ENCODE results near the gene TAS2R39.
"Not testable (repeated sequence)": the region's sequence is repeated elsewhere in the genome, so short reads cannot be mapped to it uniquely, and the experiment has no call there.

TAS2R39 gene

DNA sequence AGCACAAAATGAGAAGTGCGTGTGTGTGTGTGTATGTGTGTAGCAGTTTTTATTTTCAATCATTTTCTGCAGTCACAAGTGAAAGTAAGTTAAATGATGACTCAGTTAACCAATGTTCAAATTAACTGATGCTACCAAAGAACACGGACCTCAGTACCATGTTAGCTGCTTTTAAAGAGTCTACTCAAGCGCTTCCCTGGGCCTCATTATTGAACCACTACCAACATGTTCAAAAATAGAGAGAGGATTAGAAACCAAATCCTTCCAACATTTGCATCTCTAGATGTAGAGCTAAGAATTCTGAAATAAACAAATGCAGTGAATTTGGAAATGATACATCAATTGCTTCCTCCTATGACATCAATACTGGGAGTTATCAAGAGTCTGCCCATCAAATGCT lies at the start of gene TAS2R39:
TAS2R39 (plus strand) TSS at position 396 of the 400 bp plus-strand sequence; CDS start at position 396, 0 bp downstream.
- no peak for DNase-seq

DNA sequence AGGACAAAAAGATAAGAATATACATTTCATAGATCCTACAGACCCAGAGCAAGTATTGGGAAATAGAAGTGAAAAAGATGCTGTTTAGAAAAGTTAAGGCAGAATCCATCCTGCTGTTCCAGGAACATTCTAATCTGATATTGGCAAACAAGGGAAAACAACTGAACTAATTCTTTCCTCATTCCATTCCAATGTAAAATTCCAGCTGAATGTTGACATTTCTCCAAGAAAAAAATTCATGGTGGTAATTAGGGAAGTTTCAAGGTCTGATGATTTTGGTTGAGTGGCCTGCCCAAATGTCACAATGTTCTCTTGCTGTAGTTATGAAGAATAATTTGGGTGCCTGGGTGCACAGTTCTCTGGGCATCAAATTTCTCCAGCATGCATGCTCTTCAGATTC lies 36.1 kb upstream of the TAS2R39 start:
- no peak for DNase-seq

DNA sequence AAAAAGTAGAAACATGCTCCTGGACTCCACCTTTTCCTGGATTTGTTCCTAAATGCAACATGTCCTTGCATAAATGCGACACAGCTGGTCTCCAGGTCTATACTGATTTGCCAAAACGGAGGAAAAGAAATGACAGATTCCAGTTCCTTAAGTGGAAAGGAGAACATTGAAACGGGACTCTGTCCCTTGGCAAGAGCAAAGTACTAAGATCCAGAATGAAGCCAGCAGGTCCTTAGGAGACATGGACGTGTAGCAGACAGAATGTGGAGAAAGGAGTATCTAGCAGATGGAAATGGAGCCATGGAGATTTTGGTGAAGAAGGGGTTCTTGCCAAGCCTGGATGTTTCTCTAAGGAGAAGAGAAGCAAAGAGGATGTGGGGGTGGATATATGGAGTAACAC lies 35.2 kb upstream of the TAS2R39 start:
- no peak for DNase-seq

DNA sequence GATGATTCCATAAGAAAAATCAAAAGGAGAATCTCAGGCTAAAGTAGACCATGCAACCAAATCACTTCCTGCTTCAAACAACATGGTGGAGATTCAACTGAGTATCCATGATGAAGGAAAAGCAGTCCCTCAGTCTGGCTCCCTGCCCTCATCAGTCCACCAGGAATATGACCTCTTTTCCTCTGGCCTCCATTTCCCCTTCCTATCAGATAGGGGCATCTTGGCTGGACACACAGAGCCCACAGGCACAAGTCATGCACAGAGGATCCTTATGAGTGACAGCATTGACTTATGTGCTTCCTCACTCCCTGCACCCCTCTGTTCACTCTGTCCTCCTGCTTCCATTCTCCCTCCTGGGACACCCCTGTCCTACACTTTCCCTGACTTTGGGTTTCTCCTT lies 34.6 kb upstream of the TAS2R39 start:
- DNase-seq, result no peak

DNA sequence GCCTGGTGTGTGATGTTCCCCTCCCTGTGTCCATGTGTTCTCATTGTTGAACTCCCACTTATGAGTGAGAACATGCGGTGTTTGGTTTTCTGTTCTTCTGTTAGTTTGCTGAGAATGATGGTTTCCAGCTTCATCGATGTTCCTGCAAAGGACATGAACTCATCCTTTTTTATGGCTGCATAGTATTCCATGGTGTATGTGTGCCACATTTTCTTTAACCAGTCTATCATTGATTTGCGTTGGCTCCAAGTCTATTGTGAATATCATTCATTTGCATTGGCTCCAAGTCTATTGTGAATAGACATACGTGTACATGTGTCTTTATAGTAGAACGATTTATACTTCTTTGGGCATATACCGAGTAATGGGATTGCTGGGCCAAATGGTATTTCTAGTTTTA lies 32.5 kb upstream of the TAS2R39 start:
- not testable (repeated sequence) for DNase-seq

DNA sequence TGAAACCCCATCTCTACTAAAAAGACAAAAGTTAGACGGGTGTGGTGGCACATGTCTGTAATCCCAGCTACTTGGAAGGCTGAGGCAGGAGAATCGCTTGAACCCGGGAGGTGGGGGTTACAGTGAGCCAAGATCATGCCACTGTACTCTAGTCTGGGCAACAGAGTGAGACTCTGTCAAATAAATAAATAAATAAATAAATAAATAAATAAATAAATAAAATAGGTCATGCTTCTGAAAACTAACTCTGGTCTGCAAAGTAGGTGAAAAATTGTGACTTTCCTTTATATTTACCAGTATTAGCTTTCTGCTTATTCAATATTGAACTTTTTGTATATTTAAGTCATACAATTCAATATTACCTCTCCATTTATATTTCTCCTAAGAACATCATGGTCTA lies 24.6 kb upstream of the TAS2R39 start:
- not testable (repeated sequence) for DNase-seq

DNA sequence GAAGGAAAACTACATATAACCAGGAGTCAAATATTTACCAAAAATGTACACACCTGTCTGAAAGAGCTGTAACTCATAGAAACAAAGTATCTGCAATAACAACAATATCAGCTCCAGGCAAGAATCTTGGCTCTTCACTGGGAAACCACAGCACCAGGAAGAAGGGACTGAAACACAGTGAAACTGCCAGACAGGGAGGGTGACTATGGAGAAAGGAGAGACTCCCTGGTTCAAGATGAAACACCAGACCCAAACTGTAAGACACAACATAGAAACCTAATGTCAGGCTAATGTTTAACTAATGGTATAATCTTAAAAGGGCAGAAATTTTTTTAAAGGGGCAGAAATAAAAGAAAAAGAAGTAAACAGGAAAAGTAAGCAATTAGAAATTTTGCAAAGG lies 11.5 kb upstream of the TAS2R39 start:
- DNase-seq, result no peak

DNA sequence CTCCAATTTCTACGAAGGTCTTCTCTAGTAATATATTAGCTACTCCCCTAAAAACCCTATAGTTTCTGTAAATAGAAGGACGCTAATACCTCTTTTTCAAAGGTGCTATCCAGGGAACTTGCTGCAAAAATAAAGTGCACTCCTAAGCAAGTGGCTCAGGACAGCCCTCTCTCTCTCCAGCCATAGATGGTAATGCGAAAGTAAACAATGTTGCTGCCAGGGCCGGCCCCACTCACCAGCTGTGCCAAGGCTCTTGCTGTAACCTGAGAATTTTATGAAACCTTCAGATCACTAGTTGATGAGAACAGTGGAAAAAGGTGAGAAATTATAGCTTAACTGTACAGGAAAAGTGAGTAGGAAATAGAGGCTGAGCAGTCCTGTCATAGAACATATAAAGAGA lies 10.9 kb upstream of the TAS2R39 start:
- DNase-seq, result no peak

DNA sequence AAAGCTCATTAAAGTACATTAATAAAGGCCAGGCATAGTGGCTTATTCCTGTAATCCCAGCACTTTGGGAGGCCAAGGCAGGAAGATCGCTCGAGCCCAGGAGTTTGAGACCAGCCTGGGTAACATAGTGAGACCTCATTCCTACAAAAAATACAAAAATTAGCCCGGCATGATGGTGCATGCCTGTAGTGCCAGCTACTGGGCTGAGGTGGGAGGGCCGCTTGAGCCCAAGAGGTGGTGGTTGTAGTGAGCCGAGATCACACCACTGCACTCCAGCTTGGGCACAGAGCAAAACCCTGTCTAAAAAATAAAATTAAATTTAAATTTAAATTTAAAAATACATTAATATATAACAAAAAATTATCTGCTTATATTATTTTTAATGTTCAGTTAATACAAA lies 7.1 kb upstream of the TAS2R39 start:
- no peak for DNase-seq

DNA sequence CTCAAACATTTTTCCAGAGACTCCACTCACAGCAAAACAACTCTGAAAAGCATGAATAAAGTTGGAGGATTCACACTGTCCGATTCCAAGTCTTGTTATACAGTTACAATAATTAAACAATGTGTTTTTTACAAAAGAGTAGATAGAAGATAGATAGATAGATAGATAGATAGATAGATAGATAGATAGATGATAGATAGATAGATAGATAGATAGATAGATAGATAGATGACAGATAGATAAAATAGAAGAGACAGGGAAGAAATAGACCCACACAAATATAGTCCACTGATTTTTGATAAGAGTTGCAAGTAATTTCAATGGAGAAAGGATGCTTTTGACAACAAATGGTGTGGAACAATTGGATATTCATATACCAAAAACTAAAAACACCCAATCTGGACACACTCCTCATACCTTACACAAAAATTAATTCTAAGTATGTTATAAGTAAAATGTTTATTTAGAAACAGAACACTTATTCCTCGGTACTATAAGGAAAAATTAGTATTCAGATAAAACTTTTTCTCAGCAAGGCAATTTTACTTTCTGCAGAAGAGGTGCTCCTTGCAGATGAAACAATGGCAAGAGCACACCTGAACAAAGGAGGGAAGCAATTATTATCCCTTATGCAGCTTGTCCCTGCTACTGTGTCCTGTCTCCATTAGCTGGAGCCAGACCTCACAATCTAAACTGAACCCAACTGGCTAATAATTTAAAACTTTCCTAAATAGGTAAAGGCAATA lies 5.7 kb upstream of the TAS2R39 start:
- DNase-seq, result no peak

DNA sequence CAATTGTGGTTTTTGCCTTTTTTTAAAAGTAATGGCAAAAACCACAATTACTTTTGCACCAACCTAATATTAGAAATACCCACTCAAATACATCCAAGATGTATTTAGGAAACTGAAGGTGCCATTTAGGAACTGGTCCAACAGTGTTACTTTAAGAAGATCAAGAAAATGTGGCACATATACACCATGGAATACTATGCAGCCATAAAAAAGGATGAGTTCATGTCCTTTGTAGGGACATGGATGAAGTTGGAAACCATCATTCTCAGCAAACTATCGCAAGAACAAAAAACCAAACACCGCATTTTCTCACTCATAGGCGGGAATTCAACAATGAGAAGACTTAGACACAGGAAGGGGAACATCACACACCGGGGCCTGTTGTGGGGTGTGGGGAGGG lies 2.4 kb upstream of the TAS2R39 start:
- DNase-seq, result not testable (repeated sequence)

DNA sequence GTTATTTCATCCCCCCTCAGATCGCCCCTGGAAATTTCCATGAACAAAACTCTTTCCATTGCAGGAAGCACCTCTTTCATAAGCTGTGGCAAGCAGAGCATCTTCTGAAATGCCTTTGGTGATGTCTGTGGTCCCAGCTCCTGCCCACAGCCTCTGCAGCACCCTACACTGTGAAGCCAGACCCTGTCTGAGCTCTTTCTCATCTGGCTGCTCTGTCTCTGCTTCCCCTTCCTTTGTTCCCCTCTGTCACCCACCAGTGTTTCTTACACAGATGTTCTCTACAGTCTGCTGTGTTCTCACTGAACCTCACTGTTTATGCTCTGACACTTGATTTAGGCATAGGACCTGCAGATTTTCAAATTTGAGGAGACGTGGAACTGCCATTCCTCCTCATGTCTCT lies 1.9 kb upstream of the TAS2R39 start:
- no peak for DNase-seq

DNA sequence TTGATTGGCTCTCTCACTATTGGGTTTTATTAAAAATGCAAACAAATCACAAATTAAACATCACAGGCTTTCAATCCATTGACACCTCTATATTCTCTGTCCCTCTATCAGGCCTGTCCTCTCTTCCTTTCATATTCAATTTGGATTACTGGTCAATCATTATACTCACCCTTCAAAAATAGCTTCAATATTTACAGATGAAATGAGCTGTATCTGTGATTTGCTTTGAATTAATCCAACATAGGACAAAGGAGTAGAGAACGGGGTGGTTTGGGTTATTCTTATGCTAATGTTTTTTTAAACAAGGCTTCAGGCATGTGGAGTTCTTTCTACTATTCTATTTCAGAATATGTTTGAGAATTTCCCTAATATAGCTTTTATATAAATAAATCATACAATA lies 2.3 kb downstream of the TAS2R39 start:
- no peak for DNase-seq

DNA sequence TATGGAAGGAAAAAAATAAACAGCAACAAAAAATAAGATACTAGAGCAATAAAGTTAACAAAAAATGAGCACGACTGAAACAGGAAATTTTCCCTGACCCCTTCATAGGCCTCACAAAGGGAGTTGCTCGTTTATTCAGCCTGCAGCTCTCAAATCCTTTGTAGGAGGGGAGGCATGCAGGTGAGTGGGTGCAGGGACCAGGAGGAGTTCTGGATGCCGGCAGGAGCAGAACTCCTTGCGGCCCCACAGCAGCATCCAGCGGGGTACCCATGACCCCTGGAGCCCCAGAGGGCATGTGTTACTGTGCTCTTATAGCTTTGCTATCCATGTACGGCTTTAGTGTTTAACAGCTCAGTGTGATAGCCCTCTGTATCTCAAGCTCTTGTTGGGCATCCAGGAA lies 5.8 kb downstream of the TAS2R39 start:
- no peak for DNase-seq

DNA sequence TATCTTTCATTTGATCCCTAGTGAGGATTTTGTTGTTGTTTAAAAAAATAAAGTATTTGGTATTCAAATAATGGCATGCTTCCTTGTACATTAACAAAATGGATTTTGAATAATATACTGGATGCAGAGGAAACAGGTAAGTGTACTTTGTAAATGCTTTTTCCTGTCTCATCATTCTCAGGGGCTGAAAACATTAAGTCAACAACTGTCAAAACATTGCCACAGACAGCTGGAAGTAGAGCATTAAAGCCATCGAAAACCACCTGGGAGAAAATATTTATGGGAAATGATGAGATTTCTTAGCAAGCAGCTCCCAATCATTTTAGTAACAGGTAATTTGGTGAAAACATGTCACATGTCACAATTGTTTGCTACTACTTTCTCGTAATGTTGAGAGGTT lies 10.7 kb downstream of the TAS2R39 start:
- no peak for DNase-seq

DNA sequence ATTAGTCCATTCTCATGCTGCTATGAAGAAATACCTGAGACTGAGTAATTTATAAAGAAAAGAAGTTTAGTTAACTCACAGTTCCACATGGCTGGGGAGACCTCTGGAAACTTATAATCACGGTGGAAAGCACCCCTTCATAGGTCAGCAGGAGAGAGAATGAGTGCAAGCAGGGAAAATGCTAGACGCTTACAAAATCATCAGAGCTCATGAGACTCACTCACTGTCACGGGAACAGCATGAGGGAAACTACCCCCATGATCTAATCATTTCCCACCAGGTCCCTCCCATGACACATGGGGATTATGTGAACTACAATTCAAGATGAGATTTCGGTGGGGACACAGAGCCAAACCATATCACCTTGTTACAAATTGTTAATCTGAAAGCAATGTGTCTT lies 15.8 kb downstream of the TAS2R39 start:
- DNase-seq, result no peak

DNA sequence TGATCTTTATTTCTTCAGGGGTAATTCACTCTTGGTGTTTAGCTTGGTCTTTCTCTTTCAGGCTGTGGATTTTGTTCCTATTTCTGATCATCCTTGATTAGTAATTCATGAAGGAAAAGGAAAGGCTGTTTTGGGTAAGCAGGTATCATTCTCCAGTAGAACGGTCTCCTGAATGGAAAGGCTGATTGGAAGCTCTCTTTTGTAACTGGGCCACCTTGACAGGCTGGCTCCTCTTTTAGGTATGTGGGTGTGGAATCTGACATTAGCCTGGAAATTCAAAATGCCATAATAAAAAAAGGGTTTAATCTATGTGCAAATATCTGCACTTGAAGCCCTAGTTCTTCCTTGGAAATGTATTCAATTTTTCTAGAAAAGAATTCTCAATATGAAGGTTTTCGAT lies 18.9 kb downstream of the TAS2R39 start:
- no peak for DNase-seq

DNA sequence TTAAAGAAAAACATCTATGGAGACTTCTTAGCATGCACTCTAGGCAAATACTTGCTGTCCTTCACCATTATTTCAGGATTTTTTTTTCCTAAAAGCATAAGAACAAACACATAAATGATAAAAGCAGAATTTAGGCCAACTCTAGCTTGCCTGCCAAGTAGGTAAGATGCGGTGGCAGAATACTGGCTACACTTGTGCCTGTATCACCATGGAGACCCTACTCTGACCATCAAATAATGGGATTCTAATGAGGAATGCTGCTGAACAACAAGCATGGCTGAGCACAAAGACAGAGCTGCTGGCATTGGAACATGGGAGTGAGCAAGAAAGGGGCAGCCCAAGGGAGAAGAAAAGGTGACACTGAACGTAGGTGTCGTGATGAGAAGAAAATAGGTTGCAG lies 20.2 kb downstream of the TAS2R39 start:
- no peak for DNase-seq

DNA sequence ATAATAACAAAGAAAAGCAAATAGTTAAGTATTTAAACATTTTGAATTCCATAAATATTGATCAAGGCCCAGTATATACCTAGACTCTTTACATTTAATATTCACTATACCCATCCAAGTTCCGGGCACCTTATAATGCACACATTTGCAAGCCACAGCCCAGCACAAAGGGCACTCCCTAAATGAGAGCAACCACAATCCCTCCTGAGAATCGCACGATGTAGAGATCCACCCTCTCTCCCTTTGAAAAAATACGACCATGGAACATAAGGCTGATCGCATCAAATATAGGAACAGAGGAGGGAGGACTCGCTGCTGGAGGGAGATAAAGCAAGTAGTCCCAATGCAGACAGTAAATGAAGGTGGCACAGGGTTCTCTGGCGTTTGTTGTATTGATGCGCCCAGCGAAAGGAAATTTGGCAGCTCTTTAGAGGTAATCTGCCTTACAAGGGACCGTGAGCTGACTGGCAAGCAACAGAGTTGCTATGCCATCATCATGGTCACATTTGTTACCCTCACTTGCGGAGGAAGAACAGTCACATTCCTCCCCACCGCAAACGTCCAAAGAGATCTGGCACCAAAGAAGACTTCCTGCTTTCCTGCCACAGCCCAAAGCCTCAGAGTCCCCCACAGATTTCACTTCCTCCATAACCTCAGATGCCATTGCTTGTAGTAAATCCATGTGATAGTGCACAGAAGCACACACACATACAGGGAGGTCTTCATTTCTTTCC lies 22.5 kb downstream of the TAS2R39 start:
- DNase-seq, result peak; percentile 46

DNA sequence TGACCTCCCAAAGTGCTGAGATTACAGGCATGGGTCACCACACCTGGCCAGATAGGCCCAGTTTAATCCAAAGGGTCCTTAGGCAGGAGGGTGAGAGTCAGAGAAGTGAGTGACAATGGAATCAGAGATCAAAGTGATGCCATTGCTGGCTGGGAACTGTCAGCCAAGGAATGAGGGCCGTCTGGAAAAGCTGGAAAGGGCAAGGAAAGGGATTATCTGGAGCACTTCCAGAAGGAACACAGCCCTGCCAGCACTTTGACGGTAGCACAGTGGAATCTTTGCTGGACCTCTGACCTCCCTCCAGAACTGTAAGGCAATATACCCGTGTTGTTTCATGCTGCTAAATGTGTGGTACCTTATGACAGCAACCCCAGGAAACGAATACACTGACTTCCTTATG lies 27.3 kb downstream of the TAS2R39 start:
- no peak for DNase-seq

DNA sequence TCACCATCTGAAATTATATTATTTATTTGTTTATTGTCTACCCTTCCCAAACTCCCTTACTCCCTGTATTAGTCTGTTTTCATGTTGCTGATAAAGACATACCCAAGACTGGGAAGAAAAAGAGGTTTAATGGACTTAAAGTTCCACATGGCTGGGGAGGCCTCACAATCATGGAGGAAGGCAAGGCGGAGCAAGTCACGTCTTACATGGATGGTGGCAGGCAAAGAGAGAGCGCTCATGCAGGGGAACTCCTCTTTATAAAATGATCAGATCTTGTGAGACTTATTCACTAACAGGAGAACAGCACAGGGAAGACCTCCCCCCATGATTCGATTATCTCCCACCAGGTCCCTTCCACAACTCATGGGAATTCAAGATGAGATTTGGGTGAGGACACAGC lies 30.3 kb downstream of the TAS2R39 start:
- DNase-seq, result not testable (repeated sequence)

DNA sequence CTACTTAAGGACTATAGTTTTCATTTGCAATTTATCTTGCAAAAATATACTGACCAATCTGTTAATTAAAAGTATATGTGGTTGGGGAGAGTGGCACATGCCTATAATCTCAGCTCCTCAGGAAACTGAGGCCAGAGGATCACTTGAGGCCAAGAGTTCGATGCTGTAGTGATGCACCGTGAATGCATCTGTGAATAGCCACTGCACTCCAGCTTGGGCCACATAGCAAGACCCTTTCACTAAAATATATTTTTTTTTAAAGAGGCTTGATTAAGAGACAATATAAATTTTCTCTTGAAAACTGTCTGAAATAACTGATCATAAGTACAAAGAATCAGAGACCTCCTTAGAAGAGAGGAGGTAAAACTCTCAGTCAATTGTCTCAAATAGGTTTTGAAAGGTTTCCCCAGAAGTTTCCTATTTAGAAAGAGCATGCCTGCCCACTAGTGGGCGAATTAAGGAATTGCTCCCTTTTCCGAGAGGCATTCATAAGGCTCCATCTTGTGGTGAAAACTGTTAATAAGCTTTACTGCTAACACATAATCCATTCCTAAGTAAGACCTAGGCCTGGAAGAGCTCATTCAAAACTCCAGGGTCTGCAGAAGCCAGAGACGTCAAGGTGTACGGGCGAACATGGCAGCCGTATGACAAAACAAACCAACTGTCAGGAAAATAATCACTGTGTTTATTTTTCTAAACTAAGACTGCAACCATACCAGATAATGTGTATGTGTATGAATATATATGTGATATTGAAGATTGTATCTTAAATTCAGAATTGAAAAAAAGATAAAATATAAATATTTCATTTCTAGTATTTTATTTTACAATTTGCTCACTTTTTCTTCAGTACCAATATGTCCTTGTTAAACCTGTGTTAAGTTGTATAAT lies 31.8 kb downstream of the TAS2R39 start:
- DNase-seq, result peak; percentile 83

DNA sequence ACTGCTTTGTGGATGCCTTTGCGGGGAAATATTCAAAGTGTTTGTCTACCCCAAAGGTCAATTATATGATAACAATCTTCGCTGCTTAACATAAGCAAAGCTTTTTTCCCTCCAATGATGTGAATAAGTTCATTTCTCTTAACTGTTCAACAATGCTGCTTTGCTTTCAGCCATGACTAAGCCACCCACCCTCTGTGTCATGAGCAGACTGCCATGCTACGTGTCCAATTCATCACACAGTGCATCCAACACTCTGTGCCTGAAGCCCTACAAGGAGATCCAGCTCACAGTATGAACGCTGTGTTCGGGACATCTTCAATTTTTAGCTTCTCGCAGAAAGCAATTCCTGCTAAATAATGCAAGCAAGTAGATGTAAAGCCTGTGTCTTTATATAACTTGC lies 32.9 kb downstream of the TAS2R39 start:
- no peak for DNase-seq

DNA sequence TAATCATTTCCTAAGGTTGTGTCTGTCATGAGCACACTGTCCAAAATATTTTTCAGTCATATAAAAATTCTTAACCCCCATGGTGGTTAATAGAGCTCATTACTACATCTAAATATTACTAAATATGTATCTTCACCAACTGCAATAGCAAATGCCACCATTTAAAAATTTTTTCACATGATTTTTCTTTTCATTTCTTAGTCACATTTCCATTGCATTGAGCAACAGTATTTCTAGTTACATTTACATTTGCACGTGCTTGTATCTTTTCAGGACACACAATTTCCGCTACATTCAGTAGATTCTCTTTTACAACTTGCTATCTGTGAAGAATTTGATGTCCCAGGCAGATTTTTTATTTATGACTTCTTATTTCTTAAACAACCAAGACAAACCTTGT lies 33.5 kb downstream of the TAS2R39 start:
- DNase-seq, result no peak
